ENCODE measurements around the gene HSPB3. TPM values are rescaled to one million over a fixed set of nuclear protein-coding genes. Genes with fewer than 3 reads are reported as not detected.

HSPB3 gene
- total and polyA plus RNA-seq, 2 of the 8 experiments (the other 6 are each of a cell fraction or from before 2014, with no cell fraction given), result not detected

- ChIA-PET POLR2A (ENCODE audit: partially characterized antibody) (interaction anchor here (1.3 kb wide), 1 partner anchor 101 kb away, joined by 4 read pairs; the partner anchor contains the start of gene ARL15), CTCF (ENCODE audit: partially characterized antibody) (interaction anchor here (0.8 to 4.0 kb wide), 7 partner anchors 8 to 167 kb away, joined by 3 to 17 read pairs (median 10); no protein-coding TSS in a partner anchor)
- H3K18ac ChIP-seq (ENCODE audit: extremely low read depth, low read length), result no peak overlapping the region
- H3K14ac ChIP-seq (ENCODE audit: insufficient read length), result no peak overlapping the region
- H3K79me2 ChIP-seq (ENCODE audit: control insufficient read depth in 1 of 2, insufficient read depth in 2 of 2, low read length in 2 of 2), result no peaks in the 10 kb centered on the region
- H3K23me2 ChIP-seq (ENCODE audit: low read depth, low read length), result no peaks in the 10 kb centered on the region
- FAIRE-seq (no peak), DNase-seq (ENCODE audit: low read depth in 1 of 2, low spot score in 2 of 2) (no peak)
- no peak overlapping the region for H3K4ac ChIP-seq (replicated peaks; ENCODE audit: insufficient read length, low read depth, low read length)
- no peak overlapping the region for H3K9ac ChIP-seq (replicated peaks in 1 of 4; ENCODE audit: extremely low read depth in 1 of 4, low read depth in 3 of 4, low read length in 3 of 4)
- H4K91ac ChIP-seq (replicated peaks; ENCODE audit: insufficient read length, low read length), result no peak overlapping the region
- H2AK5ac ChIP-seq (ENCODE audit: low read depth, low read length), result no peak overlapping the region
- no peak overlapping the region for H3K23ac ChIP-seq (ENCODE audit: insufficient read length)
- H4K5ac ChIP-seq (ENCODE audit: insufficient read length, low read depth, low read length), result no peak overlapping the region
- no peaks in the 10 kb centered on the region for H3K79me1 ChIP-seq (ENCODE audit: low read depth, low read length)
- H3K27me3 ChIP-seq (replicated peaks in 1 of 4; ENCODE audit: control insufficient read depth in 3 of 4, extremely low read depth in 1 of 4, insufficient read depth in 3 of 4, low read length in 3 of 4), result no peaks in the 10 kb centered on the region
- H2BK120ac ChIP-seq (replicated peaks; ENCODE audit: low read depth, low read length), result no peak overlapping the region
- H2BK5ac ChIP-seq (ENCODE audit: low read depth, low read length), result no peak overlapping the region
- H2AFZ ChIP-seq (ENCODE audit: low read length), result no peak overlapping the region
- H3K56ac ChIP-seq (replicated peaks; ENCODE audit: insufficient read length, low read depth, low read length), result no peak overlapping the region
- H2BK15ac ChIP-seq (ENCODE audit: low read length), result no peak overlapping the region
- H4K8ac ChIP-seq (ENCODE audit: extremely low read depth, insufficient read depth, low read length), result no peak overlapping the region
- H3K36me3 ChIP-seq (ENCODE audit: control insufficient read depth in 2 of 4, insufficient read depth in 4 of 4, low read length in 3 of 4), result no peaks in the 10 kb centered on the region
- H2BK20ac ChIP-seq (ENCODE audit: low read length), result no peak overlapping the region
- no peaks in the 10 kb centered on the region for H3K9me3 ChIP-seq (ENCODE audit: insufficient read depth in 2 of 2, low read depth in 1 of 2, low read length in 1 of 2)
- no peak overlapping the region for H3K4me3 ChIP-seq (ENCODE audit: extremely low read depth in 1 of 4, insufficient read depth in 2 of 4, low read depth in 3 of 4, low read length in 4 of 4)
- H4K20me1 ChIP-seq (replicated peaks in 1 of 2; ENCODE audit: control insufficient read depth in 1 of 2, insufficient read depth in 2 of 2, low read length in 2 of 2), result no peaks in the 10 kb centered on the region
- 89% methylated on average over 2 of the region's 2 CpGs; no CpG with 5 or more reads in 1 of the 2 experiments for WGBS, 2 experiments (ENCODE audit: extremely low coverage in 1 of 2, insufficient coverage in 1 of 2, insufficient read length in 1 of 2, insufficient replicate concordance in 2 of 2, low coverage in 1 of 2, low lambda C conversion rate in 2 of 2, missing lambda C conversion rate in 1 of 2)
- H3K4me1 ChIP-seq (replicated peaks in 1 of 4; ENCODE audit: control insufficient read depth in 3 of 4, insufficient read depth in 4 of 4, low read length in 3 of 4), result no peaks in the 10 kb centered on the region
- no peak overlapping the region for H3K4me2 ChIP-seq (ENCODE audit: insufficient read depth in 1 of 2, low read depth in 2 of 2, low read length in 2 of 2)
- H2BK12ac ChIP-seq (ENCODE audit: low read depth, low read length), result no peak overlapping the region
- H3K27ac ChIP-seq (ENCODE audit: low read depth, low read length), result no peak overlapping the region
- TF ChIP-seq, protein P1, sequence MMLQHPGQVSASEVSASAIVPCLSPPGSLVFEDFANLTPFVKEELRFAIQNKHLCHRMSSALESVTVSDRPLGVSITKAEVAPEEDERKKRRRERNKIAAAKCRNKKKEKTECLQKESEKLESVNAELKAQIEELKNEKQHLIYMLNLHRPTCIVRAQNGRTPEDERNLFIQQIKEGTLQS (IDR thresholded peaks at IDR 0.05; ENCODE audit: insufficient read depth, low read depth, low read length), result no peak
- no peak for TF ChIP-seq ZNF274 (IDR thresholded peaks at IDR 0.05; ENCODE audit: borderline replicate concordance, extremely low read depth, low read length)
- TF ChIP-seq BCL11A (IDR thresholded peaks at IDR 0.05; ENCODE audit: low read depth in 2 of 2, low read length in 2 of 2), result no peak
- TF ChIP-seq EZH2 (IDR thresholded peaks at IDR 0.05; ENCODE audit: low read depth, low read length, severe bottlenecking), result no peak
- no peak for TF ChIP-seq POU5F1 (IDR thresholded peaks at IDR 0.05; ENCODE audit: low read depth, low read length)
- TF ChIP-seq HDAC2 (IDR thresholded peaks at IDR 0.05; ENCODE audit: borderline replicate concordance in 1 of 2, low read depth in 2 of 2, low read length in 2 of 2), result no peak
- no peak for TF ChIP-seq TAF7 (optimal IDR thresholded peaks at IDR 0.05; ENCODE audit: borderline replicate concordance, low read depth, low read length)
- TF ChIP-seq, protein P2, sequence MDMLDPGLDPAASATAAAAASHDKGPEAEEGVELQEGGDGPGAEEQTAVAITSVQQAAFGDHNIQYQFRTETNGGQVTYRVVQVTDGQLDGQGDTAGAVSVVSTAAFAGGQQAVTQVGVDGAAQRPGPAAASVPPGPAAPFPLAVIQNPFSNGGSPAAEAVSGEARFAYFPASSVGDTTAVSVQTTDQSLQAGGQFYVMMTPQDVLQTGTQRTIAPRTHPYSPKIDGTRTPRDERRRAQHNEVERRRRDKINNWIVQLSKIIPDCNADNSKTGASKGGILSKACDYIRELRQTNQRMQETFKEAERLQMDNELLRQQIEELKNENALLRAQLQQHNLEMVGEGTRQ (IDR thresholded peaks at IDR 0.05; ENCODE audit: low read length), result no peak
- TF ChIP-seq RFX5 (IDR thresholded peaks at IDR 0.05; ENCODE audit: borderline replicate concordance, low read depth, low read length), result no peak
These were observed 44.3 kb upstream of the HSPB3 start for GRCh38 chr5:54411176-54411575.

Measured in H1 (cell line).